SK-N-SH (cell line): ENCODE measurements around the gene TDRD10. TPM values are rescaled to one million over a fixed set of nuclear protein-coding genes. Genes with fewer than 3 reads are reported as not detected.

Experiments used
- CTCF ChIA-PET: fragments of 300-600, 350-600 bp; formaldehyde crosslinking; extraction: SDS; loops from one replicate; lab custom pipeline; 2021; lab: Yijun Ruan, JAX
- POLR2A ChIA-PET: fragments of 350-600 bp; sonication (Branson Sonifier 250); formaldehyde crosslinking; extraction: SDS; loops from one replicate; lab custom pipeline; 2020; ENCODE audit warnings: antibody characterized with exemption, inconsistent platforms; lab: Yijun Ruan, JAX
- DNase-seq: peaks from one replicate; pipeline ENCODE4 v3.0.0; 2012
- H2AFZ ChIP-seq: fragments of 200-600 bp; sonication (generic); 2 replicates; pipeline ENCODE4 v1.8.1; 2016; ENCODE audit warnings: antibody characterized with exemption, mild to moderate bottlenecking, low read depth
- H3F3A ChIP-seq: fragments of 200-600 bp; sonication (generic); replicated peaks from 2 replicates; pipeline ENCODE3; 2016; ENCODE audit warnings: antibody characterized with exemption, mild to moderate bottlenecking; ENCODE audit not compliant: insufficient read depth
- H3K27ac ChIP-seq, 2 experiments: fragments of 200-500 bp in 1 of 2; fragments of 200-600 bp in 1 of 2; sonication (Bioruptor generic) in 1 of 2; sonication (generic), shearing (Covaris generic) in 1 of 2; 2 replicates each; pipeline versions ENCODE4 v1.5.1 to v1.6.1; 2014 to 2016; ENCODE audit warnings: low read depth in 2 of 2, inconsistent platforms in 1 of 2, low read length in 1 of 2, mild to moderate bottlenecking in 1 of 2, mixed read lengths in 1 of 2
- H3K27me3 ChIP-seq: fragments of 200-600 bp; sonication (generic), shearing (Covaris generic); 2 replicates; pipeline ENCODE4 v1.6.1; 2016; ENCODE audit warnings: mixed run types; ENCODE audit not compliant: insufficient read depth
- H3K36me3 ChIP-seq, 2 experiments: fragments of 200-500 bp in 1 of 2; fragments of 200-600 bp in 1 of 2; sonication (Bioruptor generic) in 1 of 2; sonication (generic) in 1 of 2; replicated peaks in 1 of 2; 2 replicates each; pipeline versions ENCODE3 to v1.5.1; 2014 to 2016; ENCODE audit warnings: low read length in 1 of 2, mild to moderate bottlenecking in 1 of 2; ENCODE audit not compliant: insufficient read depth in 2 of 2, control insufficient read depth in 1 of 2
- H3K4me1 ChIP-seq, 2 experiments: fragments of 200-500 bp in 1 of 2; fragments of 200-600 bp in 1 of 2; sonication (Bioruptor generic) in 1 of 2; sonication (generic), shearing (Covaris generic) in 1 of 2; 2 replicates each; pipeline versions ENCODE4 v1.5.1 to v1.6.1; 2014 to 2016; ENCODE audit warnings: low read depth in 1 of 2, low read length in 1 of 2, mixed run types in 1 of 2; ENCODE audit not compliant: insufficient read depth in 2 of 2, control insufficient read depth in 1 of 2
- H3K4me2 ChIP-seq: fragments of 200-600 bp; sonication (generic), shearing (Covaris generic); 2 replicates; pipeline ENCODE4 v1.6.1; 2017; ENCODE audit warnings: mixed run types
- H3K4me3 ChIP-seq, 2 experiments: fragments of 200-500 bp in 1 of 2; fragments of 200-600 bp in 1 of 2; sonication (Bioruptor generic) in 1 of 2; sonication (generic), shearing (Covaris generic) in 1 of 2; 2 replicates each; pipeline versions ENCODE4 v1.5.1 to v1.8.1; 2014 to 2016; ENCODE audit warnings: low read depth in 2 of 2, inconsistent platforms in 1 of 2, low read length in 1 of 2, mild to moderate bottlenecking in 1 of 2, mixed read lengths in 1 of 2, moderate library complexity in 1 of 2
- H3K79me2 ChIP-seq: fragments of 200-600 bp; sonication (generic); 2 replicates; pipeline ENCODE4 v1.8.1; 2017; ENCODE audit warnings: mild to moderate bottlenecking; ENCODE audit not compliant: insufficient read depth
- H3K9ac ChIP-seq: fragments of 200-600 bp; sonication (generic); 2 replicates; pipeline ENCODE4 v1.6.1; 2017; ENCODE audit warnings: mixed run types
- H3K9me2 ChIP-seq: fragments of 200-600 bp; sonication (generic); 2 replicates; pipeline ENCODE4 v1.6.1; 2017; ENCODE audit warnings: mixed run types
- H3K9me3 ChIP-seq: fragments of 200-600 bp; sonication (generic); 2 replicates; pipeline ENCODE4 v1.6.1; 2017; ENCODE audit warnings: mixed run types, mild to moderate bottlenecking, moderate library complexity
- H4K20me1 ChIP-seq: fragments of 200-600 bp; sonication (generic); 2 replicates; pipeline ENCODE4 v1.6.1; 2017; ENCODE audit warnings: mild to moderate bottlenecking, mixed run types; ENCODE audit not compliant: insufficient read depth
- CHD2 ChIP-seq: fragments of 150-350 bp; IDR thresholded peaks from 2 replicates; pipeline ENCODE4 v1.6.1; 2018; ENCODE audit warnings: low read length; ENCODE audit not compliant: partially characterized antibody
- ELF1 ChIP-seq: IDR thresholded peaks from 2 replicates; pipeline ENCODE4 v1.4.0; 2012
- EP300 ChIP-seq, 2 experiments: IDR thresholded peaks; 2 replicates each; pipeline versions ENCODE4 v1.4.0 to v1.6.1; 2012; ENCODE audit warnings: borderline replicate concordance in 1 of 2, low read depth in 1 of 2, low read length in 1 of 2
- EZH2phosphoT487 ChIP-seq: fragments of 200-600 bp; sonication (generic); IDR thresholded peaks from 2 replicates; pipeline ENCODE4 v1.6.1; 2017; ENCODE audit warnings: low read depth, mixed run types, mild to moderate bottlenecking, antibody characterized with exemption, moderate library complexity, borderline replicate concordance
- FOXJ3 ChIP-seq: sonication (generic); formaldehyde crosslinking; IDR thresholded peaks from 2 replicates; pipeline ENCODE4 v1.5.1; 2020; ENCODE audit warnings: mild to moderate bottlenecking, missing genetic modification reagents
- FOXM1 ChIP-seq: IDR thresholded peaks from 2 replicates; pipeline ENCODE4 v1.4.0; 2012; ENCODE audit warnings: low read depth, mild to moderate bottlenecking
- GATA2 ChIP-seq: sonication (generic); formaldehyde crosslinking; IDR thresholded peaks from 2 replicates; pipeline ENCODE4 v1.5.0; 2020; ENCODE audit warnings: mild to moderate bottlenecking, missing genetic modification reagents
- MXI1 ChIP-seq: IDR thresholded peaks from 2 replicates; pipeline ENCODE4 v1.6.1; 2012; ENCODE audit warnings: mild to moderate bottlenecking, low read depth, low read length, improper control_type of control experiment
- NFIC ChIP-seq: IDR thresholded peaks from 2 replicates; pipeline ENCODE4 v1.4.0; 2012; ENCODE audit warnings: borderline replicate concordance
- RCOR1 ChIP-seq: fragments of 150-350 bp; IDR thresholded peaks from 2 replicates; pipeline ENCODE4 v1.6.1; 2017; ENCODE audit warnings: antibody characterized with exemption, low read length
- RXRA ChIP-seq: IDR thresholded peaks from 2 replicates; pipeline ENCODE4 v1.4.0; 2012; ENCODE audit warnings: low read depth, mild to moderate bottlenecking, borderline replicate concordance
- SIN3A ChIP-seq: IDR thresholded peaks from 2 replicates; pipeline ENCODE4 v1.6.1; 2012; ENCODE audit warnings: low read depth, mild to moderate bottlenecking, low read length, moderate library complexity, borderline replicate concordance
- TAF1 ChIP-seq: IDR thresholded peaks from 2 replicates; pipeline ENCODE4 v1.6.1; 2012; ENCODE audit warnings: low read depth, mild to moderate bottlenecking, low read length, moderate library complexity, borderline replicate concordance
- TEAD4 ChIP-seq: IDR thresholded peaks from 2 replicates; pipeline ENCODE4 v1.4.0; 2012; ENCODE audit warnings: mild to moderate bottlenecking, borderline replicate concordance; ENCODE audit not compliant: insufficient read depth
- YY1 ChIP-seq: IDR thresholded peaks from 2 replicates; pipeline ENCODE4 v1.4.0; 2012; ENCODE audit warnings: low read depth, mild to moderate bottlenecking
- WGBS: methylation state at CpG from one replicate; pipeline ENCODE4 v1.1.6; 2017; ENCODE audit warnings: low lambda C conversion rate; 5-methylcytosine and 5-hydroxymethylcytosine counted together
- polyA plus RNA-seq, 3 experiments: library from polyadenylated mRNA; depleted of rRNA; stranded (reverse); fragments of >200 nt; gene quantifications; 2 replicates each; pipeline ENCODE4 v1.2.3, GENCODE V29; 2012
- TF ChIP-seq, protein P1 (sequence below): IDR thresholded peaks from 2 replicates; pipeline ENCODE4 v1.4.0; 2012; ENCODE audit warnings: low read depth, borderline replicate concordance
- TF ChIP-seq, protein P2 (sequence below): fragments of 200-600 bp; sonication (generic); IDR thresholded peaks from 2 replicates; pipeline ENCODE4 v1.6.1; 2017; ENCODE audit warnings: antibody characterized with exemption, mild to moderate bottlenecking, moderate library complexity
- TF ChIP-seq, protein P3 (sequence below): fragments of 150-350 bp; IDR thresholded peaks from 2 replicates; pipeline ENCODE4 v1.6.1; 2016; ENCODE audit warnings: mild to moderate bottlenecking, low read depth, low read length
- TF ChIP-seq, protein P4 (sequence below): IDR thresholded peaks from 2 replicates; pipeline ENCODE4 v1.4.0; 2012; ENCODE audit warnings: low read depth, borderline replicate concordance
- TF ChIP-seq, protein P5 (sequence below): IDR thresholded peaks from 2 replicates; pipeline ENCODE4 v1.4.0; 2012; ENCODE audit warnings: low read depth
- TF ChIP-seq, protein P6 (sequence below): fragments of 150-350 bp; IDR thresholded peaks from 2 replicates; pipeline ENCODE4 v1.6.1; 2017; ENCODE audit warnings: antibody characterized with exemption, low read length, low read depth, borderline replicate concordance

TDRD10 gene
- polyA plus RNA-seq, 1 of the 3 experiments (the other 2 are of a cell fraction): not detected

DNA sequence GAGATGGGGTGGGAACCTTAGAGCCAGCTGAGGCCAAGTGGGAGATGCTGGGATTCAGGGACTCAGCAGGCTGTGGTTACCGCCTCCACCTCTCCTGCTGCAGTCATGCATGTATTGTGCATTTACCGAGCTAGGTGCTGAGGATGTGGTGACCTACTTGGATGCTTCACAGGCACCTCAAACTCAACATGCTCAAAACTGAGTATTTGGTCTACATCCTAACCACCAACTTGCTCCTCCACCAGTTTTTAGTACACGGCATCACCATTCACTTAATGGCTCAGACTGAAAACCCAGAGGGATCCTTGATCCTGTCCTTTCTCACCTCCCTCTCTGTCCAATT lies 71.1 kb downstream of the TDRD10 start (continued):
- TF ChIP-seq, protein P1, sequence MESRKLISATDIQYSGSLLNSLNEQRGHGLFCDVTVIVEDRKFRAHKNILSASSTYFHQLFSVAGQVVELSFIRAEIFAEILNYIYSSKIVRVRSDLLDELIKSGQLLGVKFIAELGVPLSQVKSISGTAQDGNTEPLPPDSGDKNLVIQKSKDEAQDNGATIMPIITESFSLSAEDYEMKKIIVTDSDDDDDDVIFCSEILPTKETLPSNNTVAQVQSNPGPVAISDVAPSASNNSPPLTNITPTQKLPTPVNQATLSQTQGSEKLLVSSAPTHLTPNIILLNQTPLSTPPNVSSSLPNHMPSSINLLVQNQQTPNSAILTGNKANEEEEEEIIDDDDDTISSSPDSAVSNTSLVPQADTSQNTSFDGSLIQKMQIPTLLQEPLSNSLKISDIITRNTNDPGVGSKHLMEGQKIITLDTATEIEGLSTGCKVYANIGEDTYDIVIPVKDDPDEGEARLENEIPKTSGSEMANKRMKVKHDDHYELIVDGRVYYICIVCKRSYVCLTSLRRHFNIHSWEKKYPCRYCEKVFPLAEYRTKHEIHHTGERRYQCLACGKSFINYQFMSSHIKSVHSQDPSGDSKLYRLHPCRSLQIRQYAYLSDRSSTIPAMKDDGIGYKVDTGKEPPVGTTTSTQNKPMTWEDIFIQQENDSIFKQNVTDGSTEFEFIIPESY: no peak
- TF ChIP-seq TAF1 (no peak), FOXM1 (no peak), SIN3A (no peak), TEAD4 (no peak)
- TF ChIP-seq, protein P2, sequence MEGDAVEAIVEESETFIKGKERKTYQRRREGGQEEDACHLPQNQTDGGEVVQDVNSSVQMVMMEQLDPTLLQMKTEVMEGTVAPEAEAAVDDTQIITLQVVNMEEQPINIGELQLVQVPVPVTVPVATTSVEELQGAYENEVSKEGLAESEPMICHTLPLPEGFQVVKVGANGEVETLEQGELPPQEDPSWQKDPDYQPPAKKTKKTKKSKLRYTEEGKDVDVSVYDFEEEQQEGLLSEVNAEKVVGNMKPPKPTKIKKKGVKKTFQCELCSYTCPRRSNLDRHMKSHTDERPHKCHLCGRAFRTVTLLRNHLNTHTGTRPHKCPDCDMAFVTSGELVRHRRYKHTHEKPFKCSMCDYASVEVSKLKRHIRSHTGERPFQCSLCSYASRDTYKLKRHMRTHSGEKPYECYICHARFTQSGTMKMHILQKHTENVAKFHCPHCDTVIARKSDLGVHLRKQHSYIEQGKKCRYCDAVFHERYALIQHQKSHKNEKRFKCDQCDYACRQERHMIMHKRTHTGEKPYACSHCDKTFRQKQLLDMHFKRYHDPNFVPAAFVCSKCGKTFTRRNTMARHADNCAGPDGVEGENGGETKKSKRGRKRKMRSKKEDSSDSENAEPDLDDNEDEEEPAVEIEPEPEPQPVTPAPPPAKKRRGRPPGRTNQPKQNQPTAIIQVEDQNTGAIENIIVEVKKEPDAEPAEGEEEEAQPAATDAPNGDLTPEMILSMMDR: no peak

DNA sequence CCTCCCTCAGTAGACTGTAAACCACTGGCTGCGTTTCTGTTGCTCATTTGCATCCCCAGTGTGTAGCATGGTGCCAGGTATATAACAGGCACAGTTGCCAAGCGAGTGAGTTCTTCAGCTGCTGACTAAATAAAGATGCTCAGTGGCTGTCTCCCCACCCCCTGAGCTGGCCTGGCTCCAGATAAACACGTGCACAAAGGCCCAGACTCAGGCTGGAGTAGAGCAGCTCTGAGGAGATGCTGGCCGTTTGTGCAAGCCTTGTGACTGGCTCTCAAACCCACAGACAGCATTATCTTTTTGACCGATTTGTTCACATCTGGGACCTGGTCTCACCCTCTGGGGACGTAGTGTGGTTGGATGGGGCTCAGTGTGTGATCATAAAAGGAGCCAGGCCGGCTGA lies 72.7 kb downstream of the TDRD10 start:
- no peaks in the 10 kb centered on the region for H3K9me2 ChIP-seq
- ChIA-PET CTCF (interaction anchor here (0.9 to 5.9 kb wide), 7 partner anchors 14 to 442 kb away, joined by 3 to 41 read pairs (median 5); no protein-coding TSS in a partner anchor), POLR2A (no interaction called here)
- H3K79me2 ChIP-seq: no peaks in the 10 kb centered on the region
- TF ChIP-seq, protein P3, sequence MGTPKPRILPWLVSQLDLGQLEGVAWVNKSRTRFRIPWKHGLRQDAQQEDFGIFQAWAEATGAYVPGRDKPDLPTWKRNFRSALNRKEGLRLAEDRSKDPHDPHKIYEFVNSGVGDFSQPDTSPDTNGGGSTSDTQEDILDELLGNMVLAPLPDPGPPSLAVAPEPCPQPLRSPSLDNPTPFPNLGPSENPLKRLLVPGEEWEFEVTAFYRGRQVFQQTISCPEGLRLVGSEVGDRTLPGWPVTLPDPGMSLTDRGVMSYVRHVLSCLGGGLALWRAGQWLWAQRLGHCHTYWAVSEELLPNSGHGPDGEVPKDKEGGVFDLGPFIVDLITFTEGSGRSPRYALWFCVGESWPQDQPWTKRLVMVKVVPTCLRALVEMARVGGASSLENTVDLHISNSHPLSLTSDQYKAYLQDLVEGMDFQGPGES: no peak
- TF ChIP-seq, protein P4, sequence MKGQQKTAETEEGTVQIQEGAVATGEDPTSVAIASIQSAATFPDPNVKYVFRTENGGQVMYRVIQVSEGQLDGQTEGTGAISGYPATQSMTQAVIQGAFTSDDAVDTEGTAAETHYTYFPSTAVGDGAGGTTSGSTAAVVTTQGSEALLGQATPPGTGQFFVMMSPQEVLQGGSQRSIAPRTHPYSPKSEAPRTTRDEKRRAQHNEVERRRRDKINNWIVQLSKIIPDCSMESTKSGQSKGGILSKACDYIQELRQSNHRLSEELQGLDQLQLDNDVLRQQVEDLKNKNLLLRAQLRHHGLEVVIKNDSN: no peak
- TF ChIP-seq RXRA (no peak), NFIC (peak; percentile 21; the same call in 1 of the 2 replicates), ELF1 (no peak), RCOR1 (no peak), EP300 (IDR thresholded peaks at IDR 0.05; ENCODE audit: borderline replicate concordance in 1 of 2, low read depth in 1 of 2, low read length in 1 of 2) (peak in 1 of 2 experiments; percentile 39; a peak in 2 of 4 replicates), CHD2 (peak; percentile 62), GATA2 (CRISPR knock-in tag) (0 out of 2 replicates have a peak, but pooled peaks have one; percentile 8), FOXJ3 (CRISPR knock-in tag) (no peak), YY1 (no peak), MXI1 (peak; percentile 99), EZH2phosphoT487 (no peak)
- TF ChIP-seq, protein P5, sequence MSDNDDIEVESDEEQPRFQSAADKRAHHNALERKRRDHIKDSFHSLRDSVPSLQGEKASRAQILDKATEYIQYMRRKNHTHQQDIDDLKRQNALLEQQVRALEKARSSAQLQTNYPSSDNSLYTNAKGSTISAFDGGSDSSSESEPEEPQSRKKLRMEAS: 0 out of 2 replicates have a peak, but pooled peaks have one; percentile 51
- TF ChIP-seq, protein P6, sequence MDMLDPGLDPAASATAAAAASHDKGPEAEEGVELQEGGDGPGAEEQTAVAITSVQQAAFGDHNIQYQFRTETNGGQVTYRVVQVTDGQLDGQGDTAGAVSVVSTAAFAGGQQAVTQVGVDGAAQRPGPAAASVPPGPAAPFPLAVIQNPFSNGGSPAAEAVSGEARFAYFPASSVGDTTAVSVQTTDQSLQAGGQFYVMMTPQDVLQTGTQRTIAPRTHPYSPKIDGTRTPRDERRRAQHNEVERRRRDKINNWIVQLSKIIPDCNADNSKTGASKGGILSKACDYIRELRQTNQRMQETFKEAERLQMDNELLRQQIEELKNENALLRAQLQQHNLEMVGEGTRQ: no peak
- H3K9ac ChIP-seq: no peak overlapping the region
- H3K27me3 ChIP-seq: no peaks in the 10 kb centered on the region
- H3K9me3 ChIP-seq: no peaks in the 10 kb centered on the region
- peak overlapping the region in 1 of 2 experiments; percentile 62; a peak in 2 of 4 replicates for H3K27ac ChIP-seq
- H3K4me1 ChIP-seq: peaks cover 0 to 34% of the 10 kb centered on the region in 2 experiments; a peak in 2 of 4 replicates
- no peaks in the 10 kb centered on the region for H3F3A ChIP-seq
- no peaks in the 10 kb centered on the region for H4K20me1 ChIP-seq
- H3K4me2 ChIP-seq: no peak overlapping the region
- no peak overlapping the region for H2AFZ ChIP-seq
- peaks cover 6 to 30% of the 10 kb centered on the region in 2 experiments for H3K36me3 ChIP-seq
- H3K4me3 ChIP-seq: no peak overlapping the region
- 15% methylated on average over 7 of the region's 7 CpGs for WGBS
- DNase-seq: peak; percentile 81
